HG03521 (cell line): ENCODE measurements around the gene BOD1.

Experiments
- ATAC-seq: cut with Tn5 transposase; IDR thresholded peaks from one replicate; pipeline ENCODE4 v1.9.1; 2021; ENCODE audit warnings: mild to moderate bottlenecking, moderate library complexity; ENCODE audit not compliant: unreplicated experiment

The BOD1 gene

DNA sequence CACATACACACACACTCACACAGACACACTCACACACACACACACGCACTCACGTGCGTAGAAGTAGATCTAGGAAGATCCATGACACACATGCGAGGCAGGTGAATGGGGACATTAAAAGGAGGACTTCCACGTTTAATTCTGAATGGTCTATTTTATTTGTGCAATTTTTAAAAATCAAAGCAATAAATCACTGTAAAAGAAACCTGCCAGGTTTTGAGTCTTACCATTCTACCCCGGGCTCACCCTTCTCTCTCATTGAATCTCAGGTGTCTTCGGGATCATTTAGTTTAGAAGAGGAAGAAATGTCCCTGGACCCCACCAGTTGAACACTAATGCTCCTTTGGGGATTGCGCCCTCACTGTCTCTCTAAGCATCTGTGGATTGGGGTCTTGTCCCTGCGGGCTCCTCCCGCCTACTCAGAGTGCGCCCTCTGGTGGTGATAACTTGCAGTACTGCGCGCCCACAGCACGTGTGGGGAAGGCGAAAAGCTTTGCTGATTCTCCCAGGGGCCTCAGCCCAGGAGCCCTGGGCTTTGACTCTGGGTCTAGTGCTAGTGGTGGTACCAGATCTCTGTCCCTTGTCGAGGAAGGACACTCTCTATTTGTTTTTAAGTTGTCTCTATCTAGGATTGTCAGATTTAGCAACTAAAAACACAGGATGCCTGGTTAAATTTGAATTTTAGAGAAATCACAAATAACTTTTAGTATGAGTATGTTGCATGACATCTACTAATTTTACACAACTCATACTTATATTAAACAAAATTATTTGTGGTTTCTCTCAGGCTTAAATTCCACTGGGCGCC, 34.8 kb downstream of the BOD1 start:
- ATAC-seq: no peak

DNA sequence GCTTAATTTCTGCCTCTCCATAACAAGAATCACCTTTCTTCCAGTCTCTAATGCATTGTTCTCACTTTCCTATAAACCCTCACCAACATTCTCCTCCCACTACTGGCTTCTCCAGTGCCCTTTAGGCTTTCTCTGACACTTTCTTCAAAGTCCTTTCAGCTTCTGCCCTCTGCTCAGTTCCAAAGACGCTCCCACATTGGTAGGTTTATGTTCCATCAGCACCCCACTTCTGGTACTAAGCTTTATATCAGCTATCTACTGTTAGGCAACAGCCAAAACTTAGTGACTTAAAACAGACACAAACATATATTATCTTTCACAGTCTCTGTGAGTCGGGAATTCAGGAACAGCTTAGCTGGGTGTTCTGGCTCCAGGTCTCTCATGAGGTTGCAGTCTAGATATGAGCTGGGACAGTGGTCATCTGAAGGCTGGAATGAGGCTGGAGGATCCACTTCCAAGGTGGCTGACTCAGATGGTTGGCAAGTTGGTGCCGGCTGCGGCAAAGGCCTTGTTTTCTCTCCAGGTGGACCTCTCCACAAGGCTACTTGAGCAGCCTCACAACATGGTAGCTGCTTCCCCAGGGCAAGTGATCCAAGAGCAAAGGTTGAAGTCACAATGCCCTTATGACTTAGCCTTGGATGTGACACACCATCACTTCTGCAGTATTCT, 37.4 kb downstream of the BOD1 start:
- ATAC-seq: no peak

DNA sequence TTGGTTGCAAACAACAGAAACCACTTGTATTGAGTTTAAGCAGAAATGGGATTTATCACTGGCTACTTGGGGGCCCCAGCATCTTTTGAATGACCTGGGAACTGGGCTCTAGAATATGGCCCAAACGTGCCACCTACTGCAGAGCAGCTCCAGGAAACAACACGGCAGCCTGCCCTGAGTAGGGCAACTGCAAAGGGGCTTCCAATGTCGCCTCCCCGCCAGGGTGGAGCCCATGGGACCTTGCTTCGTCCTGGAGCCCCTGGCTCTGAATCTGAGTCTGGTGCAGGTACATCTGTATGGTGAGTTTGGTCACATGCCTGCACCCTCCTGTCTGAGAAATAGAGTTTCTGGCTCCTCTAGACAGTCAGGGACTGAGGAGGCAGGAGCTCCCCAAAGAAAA, 38.6 kb downstream of the BOD1 start:
- no peak for ATAC-seq

DNA sequence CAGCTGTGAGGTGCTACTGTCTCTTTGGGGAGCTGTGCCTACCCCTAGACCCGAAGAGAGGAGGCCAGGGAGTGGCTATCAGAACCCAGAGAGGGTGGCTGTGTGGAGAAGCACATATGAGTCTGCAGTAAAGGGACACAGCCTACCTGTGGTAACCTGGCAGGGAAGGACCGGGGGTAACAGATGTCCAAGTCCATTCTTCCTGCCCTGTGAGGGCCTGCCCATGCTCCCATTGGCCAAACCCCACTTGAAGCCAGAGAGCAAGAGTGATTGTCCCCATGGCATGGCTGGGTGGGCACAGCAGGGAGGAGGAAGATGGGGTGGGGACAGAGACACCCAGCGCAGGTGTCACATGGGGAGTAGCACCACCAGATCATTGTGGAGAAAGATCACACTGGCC, 39.3 kb downstream of the BOD1 start:
- no peak for ATAC-seq

DNA sequence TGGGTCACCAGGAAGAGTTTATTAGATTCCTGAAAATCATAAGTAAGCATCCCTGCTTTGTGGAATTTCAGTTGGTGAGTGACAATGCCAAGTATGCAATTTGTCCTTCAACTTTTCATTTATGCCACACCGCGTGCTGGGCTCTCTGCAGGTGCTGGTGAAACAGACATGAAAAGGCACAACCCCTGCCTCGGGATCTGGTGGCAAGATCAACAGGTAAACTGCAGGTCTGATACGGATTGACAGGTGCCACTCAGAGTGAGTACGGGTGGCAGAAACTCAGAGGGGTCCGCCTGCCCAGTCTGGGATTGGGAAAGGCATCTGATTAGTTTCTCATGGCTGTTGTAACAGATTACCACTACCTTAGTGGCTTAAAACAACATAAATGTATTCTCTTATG, 40.5 kb downstream of the BOD1 start:
- ATAC-seq: no peak

DNA sequence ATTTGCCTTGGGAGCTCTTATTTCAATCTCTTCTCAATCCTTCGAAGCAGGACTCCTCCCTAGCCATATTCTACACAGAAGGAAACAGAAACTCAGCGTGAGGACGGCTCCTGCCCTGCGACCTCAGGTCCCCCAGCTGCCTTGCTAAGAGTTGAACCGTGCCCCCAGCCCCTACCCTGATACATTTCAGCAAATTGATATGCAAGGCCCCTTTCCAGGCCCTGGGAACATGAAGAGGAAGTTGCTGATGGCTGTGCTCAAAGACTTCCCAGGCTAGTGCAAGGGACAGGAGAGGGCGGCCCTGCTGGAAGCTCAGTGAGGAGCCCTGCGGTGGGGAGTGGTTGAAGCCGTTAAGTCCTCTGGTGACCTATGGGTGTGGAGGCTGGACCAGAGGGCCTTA, 41.5 kb downstream of the BOD1 start:
- ATAC-seq: no peak

DNA sequence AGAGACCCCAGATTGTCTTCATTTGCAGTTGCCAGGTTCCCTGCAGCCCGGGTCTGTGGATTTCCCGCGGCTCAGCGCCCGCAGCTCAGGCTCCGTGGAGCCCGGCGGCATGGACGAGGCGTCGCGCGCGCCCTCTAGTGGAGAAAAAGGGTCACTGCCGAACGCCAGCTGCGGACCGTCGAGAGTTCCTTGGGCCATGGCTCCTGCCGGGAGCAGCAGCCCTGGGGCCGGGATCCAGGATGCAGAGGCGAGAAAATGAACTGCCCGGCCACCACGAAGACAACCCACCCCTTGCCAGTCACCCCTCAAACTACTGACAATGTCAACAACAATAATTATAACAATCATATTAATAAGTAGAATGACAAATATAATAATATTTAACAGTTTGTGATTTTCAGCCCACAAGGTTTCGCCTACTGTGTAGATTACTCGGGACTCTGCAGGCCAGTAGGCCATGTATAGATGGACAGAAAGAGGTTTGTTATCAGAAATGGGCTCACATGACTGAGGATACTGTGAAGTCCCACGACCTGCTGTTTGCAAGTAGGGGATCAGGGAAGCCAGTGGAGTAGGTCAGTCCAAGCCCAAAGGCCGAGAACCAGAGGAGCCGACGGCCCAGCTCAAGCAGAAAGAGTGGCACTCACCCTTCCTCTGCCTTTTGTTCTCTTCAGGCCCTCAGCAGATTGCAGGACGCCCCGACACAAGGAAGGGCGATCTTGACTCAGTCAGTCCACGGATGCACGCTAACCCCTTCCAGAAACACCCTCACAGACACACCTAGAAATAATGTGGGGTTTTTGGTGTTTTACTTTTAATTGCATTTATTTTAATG, 43.1 kb downstream of the BOD1 start:
- peak; percentile 73 for ATAC-seq

DNA sequence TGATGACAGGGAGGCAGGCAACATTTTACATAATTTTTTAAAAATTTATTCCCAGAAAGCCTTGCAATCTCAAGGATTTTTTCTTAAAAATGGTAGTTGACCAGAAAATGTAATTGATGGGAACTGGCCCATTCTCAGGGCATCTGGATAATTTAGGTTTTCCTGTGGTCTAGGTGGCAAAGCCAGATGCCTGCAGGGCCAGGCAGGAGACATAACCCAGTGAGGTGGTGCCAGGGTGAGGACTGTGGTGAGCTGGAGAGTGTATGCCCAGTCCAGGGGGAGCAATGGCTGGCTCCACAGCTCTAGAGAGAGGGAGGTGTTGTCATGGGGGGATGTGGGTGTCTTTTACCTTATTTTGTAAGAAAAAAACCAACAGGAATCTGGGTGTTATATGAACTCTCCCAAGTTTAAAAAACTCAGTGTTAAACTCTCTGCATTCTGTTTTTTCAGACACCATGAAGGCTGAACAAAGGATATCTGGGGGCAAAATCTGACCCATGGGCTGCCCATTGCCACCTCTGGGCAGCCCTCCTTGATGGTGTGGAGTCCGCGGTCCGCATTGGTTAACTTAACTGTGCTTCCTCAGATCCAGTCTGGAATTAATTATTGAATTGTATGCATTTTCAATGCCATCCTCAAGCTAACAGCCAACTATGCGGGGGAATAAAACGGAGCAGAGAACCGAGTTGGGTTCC, 43.9 kb downstream of the BOD1 start:
- ATAC-seq: no peak

DNA sequence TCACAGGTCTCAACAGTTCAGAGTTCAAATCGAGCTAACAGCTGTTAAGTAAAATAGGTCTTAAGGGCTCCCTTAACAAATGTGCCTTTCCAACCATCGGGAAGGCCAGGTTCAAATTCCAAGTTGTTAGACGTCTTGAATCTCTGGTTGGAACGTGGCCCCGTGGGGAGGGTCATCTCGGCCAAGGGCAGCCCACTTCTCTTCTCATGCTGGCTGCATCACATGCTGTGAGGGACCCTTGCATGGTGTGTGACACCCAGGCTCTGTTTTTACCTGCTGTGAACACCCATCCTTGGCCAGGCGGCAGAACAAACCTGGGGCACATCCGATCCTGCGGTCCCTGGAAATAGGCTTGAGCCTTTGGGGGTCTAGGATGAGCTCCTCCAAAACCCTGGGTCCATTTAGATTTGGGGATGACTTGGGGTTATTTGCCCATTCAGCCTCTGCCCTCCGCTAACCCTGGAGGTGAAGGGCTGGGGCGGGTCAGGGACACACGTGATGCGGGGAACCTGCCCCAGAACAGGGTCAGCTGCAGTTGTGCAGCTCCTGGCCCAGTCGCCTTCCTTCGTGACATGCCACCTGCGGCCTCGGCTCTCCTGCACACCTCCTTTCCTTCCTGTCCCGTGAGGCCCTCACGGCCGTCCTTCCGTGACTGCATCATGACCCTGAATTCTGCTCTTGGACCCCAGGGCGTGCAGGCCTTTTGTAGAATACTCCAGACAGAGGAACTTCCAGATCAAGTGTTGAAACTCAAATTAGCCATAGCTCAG, 45.9 kb downstream of the BOD1 start:
- ATAC-seq: no peak

DNA sequence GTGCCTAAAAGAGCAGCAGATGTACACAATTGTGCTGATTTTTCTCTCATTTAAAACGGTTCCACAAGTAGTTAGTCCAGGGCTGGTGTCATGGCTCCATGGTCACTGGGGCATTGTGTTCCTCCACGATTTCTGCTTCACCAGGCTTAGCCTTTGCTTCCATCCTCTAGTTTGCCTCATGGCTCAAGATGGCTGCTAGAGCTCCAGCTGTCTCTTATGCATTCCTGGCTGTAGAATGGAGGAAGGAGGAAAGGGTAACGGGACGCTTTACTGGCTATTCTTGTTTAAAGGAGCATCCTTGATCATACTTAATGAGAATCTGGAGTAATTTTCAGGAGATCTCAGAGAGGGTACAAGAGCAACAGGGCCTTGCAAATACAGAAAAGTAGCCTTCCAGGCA, 47.7 kb downstream of the BOD1 start:
- ATAC-seq: no peak

DNA sequence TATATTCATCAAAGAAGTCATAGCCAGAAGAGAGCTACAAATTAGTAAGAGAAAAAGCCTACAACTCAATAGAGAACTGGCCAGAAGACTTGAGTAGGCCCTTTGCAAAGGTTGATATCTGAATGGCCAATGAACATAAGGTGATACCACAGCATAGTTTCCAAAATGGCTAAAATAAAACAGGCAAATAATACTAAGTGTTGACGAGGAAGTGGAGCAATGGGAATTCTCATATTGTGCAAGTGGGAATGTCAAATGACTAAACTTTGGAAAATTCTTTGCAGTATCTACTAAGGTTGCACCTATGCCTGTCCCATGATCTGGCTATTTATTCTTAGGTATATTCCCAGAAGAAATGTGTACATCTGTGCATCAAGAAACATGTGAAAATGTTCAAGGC, 48.3 kb downstream of the BOD1 start:
- no peak for ATAC-seq

DNA sequence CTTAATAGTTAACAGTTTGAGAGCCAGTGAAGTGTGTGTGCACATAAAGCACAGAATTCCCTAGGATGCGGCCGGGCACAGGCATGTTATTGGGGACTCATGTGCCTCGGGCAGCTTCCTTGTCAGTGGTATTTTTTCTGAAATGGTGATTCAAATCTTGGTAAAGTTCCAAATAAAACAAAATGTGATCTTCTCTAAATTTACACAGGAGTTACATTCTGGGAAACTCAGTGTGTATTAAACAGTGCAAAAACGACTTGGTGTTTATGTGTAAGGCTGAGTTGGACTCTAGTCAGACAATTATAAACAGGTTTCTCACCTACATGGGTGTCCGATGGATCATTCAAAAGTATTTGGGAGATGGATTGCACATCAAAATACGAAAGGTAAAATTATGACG, 48.9 kb downstream of the BOD1 start:
- no peak for ATAC-seq

DNA sequence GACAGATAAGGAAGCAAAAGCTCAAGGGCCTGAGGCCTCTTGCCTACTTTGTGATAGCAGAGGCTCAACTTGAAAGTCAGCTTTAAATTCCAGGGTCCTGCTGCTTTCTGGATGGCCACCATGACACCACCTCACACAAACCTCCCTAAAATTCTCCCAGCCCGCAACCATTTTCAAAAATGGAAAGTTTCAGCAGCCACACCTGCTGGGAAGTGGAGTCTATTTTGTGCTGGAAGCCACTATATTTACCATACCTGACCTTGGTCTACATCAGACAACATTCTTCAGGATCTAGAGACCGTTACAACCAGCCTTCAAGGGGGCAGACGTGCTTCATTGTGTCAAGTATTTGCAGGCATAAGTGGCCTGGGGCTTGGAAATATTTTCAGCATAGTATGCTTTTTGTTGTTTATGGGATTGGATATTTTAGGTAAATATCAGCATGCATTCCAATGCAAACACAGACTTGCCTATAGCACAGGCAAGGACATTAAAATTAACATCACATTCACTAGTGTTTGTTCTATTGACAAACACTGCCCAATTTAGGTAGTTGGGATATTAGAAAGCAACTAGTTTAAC, 50.9 kb downstream of the BOD1 start:
- ATAC-seq: no peak

DNA sequence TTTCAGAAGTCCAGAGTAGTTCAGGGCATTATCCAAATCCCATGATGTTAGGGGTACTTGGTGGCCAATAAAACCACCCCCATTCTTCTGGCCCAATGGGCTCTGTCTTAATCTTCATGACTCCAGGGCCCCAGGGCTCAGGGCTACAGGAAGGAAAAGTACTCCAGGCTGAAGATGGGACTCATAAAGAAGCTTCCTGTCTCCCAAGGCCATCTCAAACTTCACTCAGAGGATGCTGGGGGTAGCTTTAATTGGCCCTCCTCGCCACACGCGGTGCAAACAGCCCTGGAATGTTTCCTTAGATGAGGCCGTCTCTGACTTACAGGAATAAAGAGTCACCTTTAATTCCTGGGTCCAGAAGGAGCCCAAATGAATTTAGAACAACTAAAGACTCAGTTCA, 52.3 kb downstream of the BOD1 start:
- no peak for ATAC-seq

DNA sequence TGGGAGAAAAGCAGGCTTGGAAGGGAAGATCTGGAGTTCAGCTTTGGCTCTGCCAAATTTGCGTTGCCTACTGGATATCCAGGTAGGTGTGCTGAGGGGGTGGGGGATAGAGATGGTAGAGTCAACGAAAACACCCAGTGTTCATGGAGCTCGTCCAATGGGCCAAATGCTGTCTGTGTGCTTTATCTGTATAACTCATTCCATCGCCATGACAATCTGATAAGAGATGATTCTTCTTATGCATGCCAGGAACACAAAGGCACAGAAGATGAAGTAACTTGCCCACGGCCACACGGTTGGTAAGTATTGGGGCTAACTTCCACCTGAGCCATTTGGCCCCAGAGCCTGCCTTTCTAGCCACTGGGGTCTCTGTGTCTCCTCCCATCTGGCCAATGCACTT, 53.2 kb downstream of the BOD1 start:
- ATAC-seq: no peak

DNA sequence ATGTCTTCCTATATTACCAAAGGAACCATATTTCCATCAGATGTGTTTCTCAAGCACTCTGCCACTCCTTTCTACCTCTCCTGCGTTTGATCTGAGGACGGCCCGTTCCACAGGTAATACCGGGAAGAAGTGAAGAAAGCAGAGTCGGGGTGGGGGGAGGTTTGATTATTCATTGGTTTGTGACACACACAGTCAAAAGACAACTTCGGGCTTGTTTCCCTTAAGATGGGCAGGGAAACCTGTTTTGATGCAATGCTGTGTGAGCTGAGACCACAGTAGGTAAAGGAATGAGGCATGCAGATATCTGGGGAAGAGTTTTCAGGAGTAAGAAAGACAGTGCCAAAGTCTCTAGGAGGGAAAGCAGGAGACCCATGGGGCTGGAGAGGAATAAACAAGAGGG, 54.0 kb downstream of the BOD1 start:
- no peak for ATAC-seq
